Epithelial cell of prostate (primary cell): ENCODE results near the gene GPR78.
"Not testable (repeated sequence)": the region's sequence is repeated elsewhere in the genome, so short reads cannot be mapped to it uniquely, and the experiment has no call there.

ENCODE experiments used
- DNase-seq: peaks from one replicate; pipeline ENCODE4 v3.0.0-alpha.2; 2011; ENCODE audit warnings: low read depth, low spot score
- H3K27ac ChIP-seq: fragments of 450-650 bp; 2 replicates; pipeline ENCODE4 v1.5.1; 2017; ENCODE audit warnings: mild to moderate bottlenecking

Gene GPR78

GRCh38 chr4:8559524-8560264, 20.5 kb upstream of the GPR78 start:
- no peak for DNase-seq
- no peak overlapping the region for H3K27ac ChIP-seq

- peak overlapping the region; percentile 27 for H3K27ac ChIP-seq
- DNase-seq = no peak
These were observed 19.7 kb upstream of the GPR78 start for GRCh38 chr4:8560265-8561047.

DNA sequence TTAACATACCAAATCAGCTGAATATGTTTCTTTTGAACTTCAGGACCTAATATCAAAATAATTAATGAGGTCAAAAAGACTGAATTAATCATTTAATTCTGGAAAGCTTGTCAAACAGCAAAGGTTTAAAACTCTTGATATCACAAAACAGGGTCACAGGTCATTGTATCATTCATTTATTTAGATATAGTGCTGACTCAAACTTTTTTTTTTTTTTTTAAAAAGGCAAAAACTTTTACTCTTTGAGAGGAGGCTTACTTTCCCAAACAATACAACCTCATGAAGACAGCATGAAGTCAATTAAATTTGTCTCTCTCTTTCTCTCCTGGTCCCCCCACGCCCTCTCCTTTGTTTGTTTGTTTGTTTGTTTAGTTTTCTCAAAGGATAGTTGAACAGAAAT, 15.6 kb upstream of the GPR78 start:
- no peak overlapping the region for H3K27ac ChIP-seq
- DNase-seq = no peak

DNA sequence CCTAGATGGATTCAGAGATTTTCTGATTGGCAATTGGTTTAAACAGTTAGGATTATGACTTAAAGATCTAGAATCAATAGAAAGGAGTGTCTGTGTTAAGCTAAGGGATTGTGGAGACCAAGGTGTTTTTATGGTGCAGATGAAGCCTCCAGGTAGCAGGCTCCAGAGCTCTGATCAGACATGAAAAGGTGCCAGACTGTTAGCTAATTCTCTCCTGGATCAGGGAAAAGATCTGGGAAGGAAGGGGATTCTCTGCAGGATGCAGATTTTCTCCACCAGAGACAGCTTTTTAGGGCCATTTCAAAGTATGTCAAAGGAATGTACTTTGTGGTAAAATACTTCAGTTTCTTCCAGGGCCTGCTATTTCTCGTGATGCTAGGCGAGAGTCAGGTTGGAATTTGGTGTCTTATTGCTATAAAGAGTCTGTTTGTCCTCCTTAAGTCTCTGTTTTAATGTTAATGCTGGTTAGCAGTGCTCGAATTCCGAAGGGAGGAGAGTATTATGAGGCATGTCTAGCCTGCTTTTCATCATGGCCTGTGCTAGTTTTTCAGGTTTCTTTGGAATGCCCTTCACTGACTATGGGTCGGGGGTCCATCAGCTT, 12.0 kb upstream of the GPR78 start:
- H3K27ac ChIP-seq = no peak overlapping the region
- no peak for DNase-seq

GRCh38 chr4:8570201-8570600, 10.0 kb upstream of the GPR78 start:
- no peak overlapping the region for H3K27ac ChIP-seq
- DNase-seq = no peak

DNA sequence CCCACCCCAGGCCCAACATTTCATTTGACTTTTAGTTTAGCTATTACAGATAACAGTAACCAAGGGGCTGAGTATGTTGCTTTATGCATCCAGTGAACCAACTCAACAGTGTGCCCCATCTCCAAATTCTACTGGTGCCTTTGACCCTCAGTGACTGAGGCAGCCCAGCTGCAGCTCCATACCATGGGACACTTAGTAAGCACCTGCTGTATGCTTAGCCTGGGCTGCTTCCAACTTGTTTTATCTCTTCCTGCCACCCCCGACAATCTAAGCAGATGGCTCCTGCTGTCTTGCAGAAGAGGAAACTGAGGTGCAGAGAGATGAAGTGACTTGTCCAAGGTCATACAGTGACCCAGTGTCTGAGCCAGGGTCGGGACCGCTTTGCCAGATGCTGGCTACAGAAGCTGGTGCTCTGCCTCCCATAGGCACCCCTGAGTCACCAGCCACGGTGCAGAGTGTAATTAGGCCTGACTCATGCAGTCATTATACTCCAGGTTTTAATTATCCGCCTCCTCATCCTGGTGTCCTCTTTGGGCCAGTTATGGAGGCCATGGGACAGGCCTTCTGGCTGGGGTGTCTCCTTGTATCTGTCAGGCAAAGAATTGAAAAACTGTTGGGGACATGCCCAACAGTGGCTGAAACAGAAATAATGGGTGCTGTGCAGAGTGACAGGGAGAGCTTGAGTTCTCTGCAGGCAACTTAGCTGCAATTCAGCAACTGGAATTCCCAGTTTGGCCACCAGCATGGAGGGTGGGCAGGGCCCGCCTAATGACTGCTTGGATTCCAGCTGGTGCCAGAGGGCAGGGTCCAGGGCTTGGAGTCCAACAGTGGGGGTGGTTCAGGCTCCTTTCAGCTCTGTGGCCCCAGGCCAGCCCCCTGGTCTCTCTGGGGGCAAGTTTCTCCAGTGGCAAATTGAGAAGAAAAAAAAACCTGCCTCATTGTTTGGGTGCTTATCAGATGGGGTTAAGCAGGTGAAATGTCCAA, 8.2 kb upstream of the GPR78 start:
- no peak for DNase-seq
- no peak overlapping the region for H3K27ac ChIP-seq

- H3K27ac ChIP-seq = no peak overlapping the region
These were observed 6.9 kb upstream of the GPR78 start for GRCh38 chr4:8573266-8573665.

DNA sequence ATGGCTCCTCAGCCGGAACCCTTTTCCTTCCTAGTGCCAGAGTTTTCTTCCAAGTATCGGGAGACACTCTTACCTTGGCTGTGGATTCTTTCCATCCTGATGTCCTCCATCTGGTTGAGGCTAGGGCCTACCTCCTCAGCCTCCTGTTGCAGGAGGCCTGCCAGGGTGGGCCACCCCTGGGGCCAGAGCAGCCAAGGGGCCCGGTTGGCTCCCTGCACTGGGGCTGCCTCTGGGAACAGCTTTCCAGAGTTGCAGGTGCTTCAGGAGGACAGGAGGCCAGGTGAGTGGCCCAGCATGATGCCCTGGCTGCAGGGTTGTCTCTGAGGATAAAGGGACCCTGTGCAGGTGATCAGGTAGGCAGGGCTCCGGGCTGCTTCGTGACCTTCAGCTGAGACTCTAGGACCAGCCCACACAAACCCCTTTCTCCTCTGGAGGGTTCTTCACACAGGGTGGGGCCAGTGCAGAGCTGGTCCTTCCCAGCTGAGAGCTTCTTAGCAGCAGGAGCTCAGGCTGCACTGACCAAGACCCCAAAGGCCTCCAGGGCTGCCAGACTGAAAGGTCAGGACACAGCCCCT, 5.3 kb upstream of the GPR78 start:
- no peak overlapping the region for H3K27ac ChIP-seq
- DNase-seq = no peak

More at GRCh38 chr4:8573266-8573665, 6.9 kb upstream of the GPR78 start:
- DNase-seq = no peak

GRCh38 chr4:8575457-8575856, 4.7 kb upstream of the GPR78 start:
- H3K27ac ChIP-seq = no peak overlapping the region
- DNase-seq = no peak

DNA sequence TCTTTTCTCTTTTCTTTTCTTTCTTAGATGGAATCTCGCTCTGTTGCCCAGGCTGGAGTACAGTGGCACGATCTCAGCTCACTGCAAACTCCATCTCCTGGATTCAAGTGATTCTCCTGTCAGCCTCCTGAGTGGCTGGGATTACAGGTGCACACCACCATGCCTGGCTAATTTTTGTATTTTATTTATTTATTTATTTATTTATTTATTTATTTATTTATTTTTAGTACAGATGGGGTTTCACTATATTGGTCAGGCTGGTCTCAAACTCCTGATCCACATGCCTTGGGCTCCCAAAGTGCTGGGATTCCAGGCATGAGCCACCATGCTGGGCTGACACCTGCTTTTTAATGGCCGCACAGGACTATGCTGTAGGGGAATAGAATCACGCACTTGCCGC, 3.6 kb upstream of the GPR78 start:
- not testable (repeated sequence) for H3K27ac ChIP-seq, DNase-seq

- no peak overlapping the region for H3K27ac ChIP-seq
- DNase-seq = no peak
These were observed 3.1 kb upstream of the GPR78 start for GRCh38 chr4:8577046-8577445.

GRCh38 chr4:8577972-8578371, 2.2 kb upstream of the GPR78 start:
- no peak overlapping the region for H3K27ac ChIP-seq
- DNase-seq = no peak

DNA sequence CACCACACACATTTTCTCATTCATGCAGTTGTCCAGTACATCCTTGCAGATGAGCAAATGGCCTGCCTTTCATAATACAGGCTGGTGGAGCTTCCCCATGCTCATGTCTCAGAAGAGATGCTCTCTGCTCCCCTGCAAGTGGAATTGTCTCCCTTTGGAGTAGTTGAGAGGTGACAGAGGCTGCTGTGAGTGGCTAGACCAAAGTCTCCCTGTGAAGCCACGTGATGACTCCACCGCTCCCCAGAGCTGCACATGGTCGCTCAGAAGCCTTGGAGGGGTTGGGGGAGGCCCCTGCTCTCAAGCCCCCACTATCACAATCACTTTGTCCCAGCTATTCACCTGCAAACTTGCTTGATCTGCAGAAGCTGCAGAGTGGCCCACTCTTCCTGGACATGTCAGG, 1.5 kb upstream of the GPR78 start:
- DNase-seq = no peak
- H3K27ac ChIP-seq = no peak overlapping the region

DNA sequence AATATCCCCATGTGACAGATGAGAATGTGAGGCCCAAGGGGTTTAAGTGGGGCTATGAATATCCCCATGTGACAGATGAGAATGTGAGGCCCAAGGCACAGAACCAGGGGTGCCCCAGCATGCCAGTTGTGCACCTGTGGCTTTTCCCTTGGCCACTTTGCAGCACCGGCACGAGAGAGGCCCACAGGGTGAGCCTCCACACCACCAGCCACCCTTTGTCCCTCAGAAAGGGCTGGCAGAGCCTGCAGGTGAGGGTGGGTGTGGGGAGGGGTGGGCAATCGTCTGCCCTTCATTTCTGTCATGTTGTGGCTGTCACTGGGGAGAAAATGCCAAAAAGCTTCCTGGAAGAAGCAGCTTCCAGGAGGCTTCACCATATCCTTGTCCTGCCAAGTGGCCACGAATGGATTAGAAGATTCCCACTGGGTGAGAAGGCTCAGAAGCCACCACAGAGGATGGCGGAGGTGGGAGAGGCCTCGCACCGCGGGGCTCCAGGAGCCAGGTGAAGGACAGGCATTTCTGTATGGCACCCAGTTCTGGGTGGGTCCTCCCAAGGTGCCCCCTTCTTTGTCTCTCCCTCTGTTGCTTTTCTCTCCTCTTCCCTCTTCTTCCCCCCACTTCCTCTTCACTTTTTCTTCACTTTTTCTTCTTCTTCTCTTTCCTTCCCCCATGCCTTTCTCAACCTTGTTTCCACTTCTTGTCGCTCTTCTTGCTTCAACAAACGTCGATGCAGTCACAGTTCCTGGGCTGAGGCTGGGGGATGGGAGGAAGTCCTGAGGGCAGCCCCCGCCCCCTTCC, 469 bp upstream of the GPR78 start:
- no peak overlapping the region for H3K27ac ChIP-seq
- DNase-seq = no peak

DNA sequence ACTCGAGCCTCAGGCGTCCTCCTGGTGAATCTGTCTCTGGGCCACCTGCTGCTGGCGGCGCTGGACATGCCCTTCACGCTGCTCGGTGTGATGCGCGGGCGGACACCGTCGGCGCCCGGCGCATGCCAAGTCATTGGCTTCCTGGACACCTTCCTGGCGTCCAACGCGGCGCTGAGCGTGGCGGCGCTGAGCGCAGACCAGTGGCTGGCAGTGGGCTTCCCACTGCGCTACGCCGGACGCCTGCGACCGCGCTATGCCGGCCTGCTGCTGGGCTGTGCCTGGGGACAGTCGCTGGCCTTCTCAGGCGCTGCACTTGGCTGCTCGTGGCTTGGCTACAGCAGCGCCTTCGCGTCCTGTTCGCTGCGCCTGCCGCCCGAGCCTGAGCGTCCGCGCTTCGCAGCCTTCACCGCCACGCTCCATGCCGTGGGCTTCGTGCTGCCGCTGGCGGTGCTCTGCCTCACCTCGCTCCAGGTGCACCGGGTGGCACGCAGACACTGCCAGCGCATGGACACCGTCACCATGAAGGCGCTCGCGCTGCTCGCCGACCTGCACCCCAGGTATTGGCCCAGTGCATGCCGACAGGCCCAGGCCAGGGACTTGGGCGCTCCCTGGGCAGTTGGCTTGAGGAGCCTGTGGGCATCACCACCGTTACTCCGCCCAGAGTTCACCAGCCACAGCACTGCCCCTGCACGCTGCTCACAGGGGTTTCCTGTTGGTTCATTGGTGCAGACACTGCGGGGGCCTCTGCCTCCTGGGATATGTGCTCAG, 1.1 kb downstream of the GPR78 start:
- no peak for DNase-seq
- H3K27ac ChIP-seq = no peak overlapping the region

- H3K27ac ChIP-seq = no peak overlapping the region
- no peak for DNase-seq
These were observed 1.8 kb downstream of the GPR78 start for GRCh38 chr4:8582016-8582415.

DNA sequence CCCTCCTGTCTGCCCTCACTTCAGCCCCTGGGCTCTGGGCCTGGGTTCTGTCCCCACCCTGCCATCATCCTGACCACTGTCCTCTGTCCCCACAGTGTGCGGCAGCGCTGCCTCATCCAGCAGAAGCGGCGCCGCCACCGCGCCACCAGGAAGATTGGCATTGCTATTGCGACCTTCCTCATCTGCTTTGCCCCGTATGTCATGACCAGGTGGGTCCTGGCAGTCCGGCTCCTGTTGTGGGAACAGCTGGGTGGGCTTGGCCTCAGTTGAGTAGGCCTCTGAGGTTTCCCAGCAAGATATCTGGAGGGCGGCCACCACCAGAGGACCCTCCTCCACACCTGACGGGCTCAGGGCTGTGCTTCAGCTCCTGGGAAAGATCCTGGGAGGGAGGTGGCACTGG, 2.2 kb downstream of the GPR78 start:
- no peak overlapping the region for H3K27ac ChIP-seq
- DNase-seq = no peak

GRCh38 chr4:8582941-8583654, 2.9 kb downstream of the GPR78 start:
- DNase-seq = no peak
- no peak overlapping the region for H3K27ac ChIP-seq
